HG02943 (cell line): Measurements from ENCODE around the gene INMT.

Source experiments
- ATAC-seq: cut with Tn5 transposase; IDR thresholded peaks from one replicate; pipeline ENCODE4 v1.9.1; 2021; ENCODE audit warnings: mild to moderate bottlenecking, low read depth, moderate library complexity; ENCODE audit not compliant: unreplicated experiment

Gene INMT

DNA sequence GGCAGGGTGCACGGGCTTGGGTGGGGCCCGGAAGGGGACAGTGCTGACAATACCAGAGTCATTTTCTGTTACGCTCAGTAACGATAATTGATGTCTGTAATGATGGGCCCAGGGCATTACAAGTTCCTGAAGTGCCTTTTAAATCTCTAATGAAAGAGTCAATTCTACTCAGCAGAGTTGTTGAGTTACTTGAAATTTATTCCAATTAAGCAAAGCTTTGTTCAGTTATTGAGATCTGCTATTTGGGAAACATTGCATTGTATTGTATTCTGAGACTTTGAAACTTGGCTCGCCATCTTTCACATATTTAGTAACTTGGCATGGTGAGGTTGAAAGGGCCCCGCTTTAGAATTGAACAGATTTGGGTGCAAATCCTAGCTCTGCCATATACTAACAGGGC, 54.0 kb downstream of the INMT start:
- ATAC-seq, result no peak
